Mesothelial cell of epicardium (in vitro differentiated cells): ENCODE measurements around the gene CCDC86. TPM values are rescaled to one million over a fixed set of nuclear protein-coding genes. Genes with fewer than 3 reads are reported as not detected.

ENCODE experiments used
- DNase-seq, 2 experiments: peaks; one replicate each; pipeline ENCODE4 v3.0.0; 2021; ENCODE audit warnings: low spot score in 2 of 2; ENCODE audit not compliant: unreplicated experiment in 2 of 2
- H3K27ac Mint-ChIP-seq: 2 replicates; pipeline ENCODE4 v1.8.0; 2021; ENCODE audit warnings: mixed read lengths
- H3K27me3 Mint-ChIP-seq: 2 replicates; pipeline ENCODE4 v1.8.0; 2021; ENCODE audit warnings: low read depth, mixed read lengths
- H3K36me3 Mint-ChIP-seq: 2 replicates; pipeline ENCODE4 v1.8.0; 2021; ENCODE audit warnings: mixed read lengths
- H3K4me1 Mint-ChIP-seq: 2 replicates; pipeline ENCODE4 v1.8.0; 2021; ENCODE audit warnings: mixed read lengths
- H3K4me3 Mint-ChIP-seq: 2 replicates; pipeline ENCODE4 v1.8.0; 2021; ENCODE audit warnings: mild to moderate bottlenecking, moderate library complexity, mixed read lengths
- H3K9me3 Mint-ChIP-seq: 2 replicates; pipeline ENCODE4 v1.8.0; 2021; ENCODE audit warnings: mixed read lengths
- CTCF ChIP-seq: fragments of 200-600 bp; sonication (generic); IDR thresholded peaks from one replicate; pipeline ENCODE4 v1.5.0; 2021; ENCODE audit warnings: antibody characterized with exemption; ENCODE audit not compliant: unreplicated experiment
- total RNA-seq: library from RNA; stranded (reverse); gene quantifications from 3 replicates; pipeline ENCODE4 v1.2.1, GENCODE V29; 2021

The CCDC86 gene
- total RNA-seq, 1 donor from 2014 or later = 22.5 TPM

GRCh38 chr11:60857378-60858232 lies 15.7 kb downstream of the CCDC86 start:
- TF ChIP-seq CTCF = no peak
- H3K9me3 Mint-ChIP-seq = no peaks in the 10 kb centered on the region

GRCh38 chr11:60858236-60858635 lies 16.3 kb downstream of the CCDC86 start:
- Mint-ChIP-seq H3K4me1 (peaks cover 9% of the 10 kb centered on the region), H3K9me3 (no peaks in the 10 kb centered on the region), H3K27me3 (peaks cover 3% of the 10 kb centered on the region), H3K4me3 (no peak overlapping the region), H3K36me3 (no peaks in the 10 kb centered on the region), H3K27ac (no peak overlapping the region)
- DNase-seq = no peak
- TF ChIP-seq CTCF = no peak

More at GRCh38 chr11:60857378-60858232, 15.7 kb downstream of the CCDC86 start:
- H3K4me3 Mint-ChIP-seq = no peak overlapping the region
- H3K36me3 Mint-ChIP-seq = no peaks in the 10 kb centered on the region
- no peak for DNase-seq
- H3K4me1 Mint-ChIP-seq = peaks cover 9% of the 10 kb centered on the region
- H3K27ac Mint-ChIP-seq = no peak overlapping the region
- peaks cover 2% of the 10 kb centered on the region for H3K27me3 Mint-ChIP-seq

GRCh38 chr11:60858731-60859464 lies 17.0 kb downstream of the CCDC86 start:
- H3K4me3 Mint-ChIP-seq = no peak overlapping the region
- H3K9me3 Mint-ChIP-seq = no peaks in the 10 kb centered on the region
- no peak for DNase-seq
- no peak overlapping the region for H3K27ac Mint-ChIP-seq
- no peaks in the 10 kb centered on the region for H3K36me3 Mint-ChIP-seq
- no peak for TF ChIP-seq CTCF
- peaks cover 14% of the 10 kb centered on the region for H3K4me1 Mint-ChIP-seq
- H3K27me3 Mint-ChIP-seq = peaks cover 3% of the 10 kb centered on the region

- Mint-ChIP-seq H3K4me1 (peaks cover 19% of the 10 kb centered on the region), H3K27me3 (peaks cover 3% of the 10 kb centered on the region), H3K4me3 (no peak overlapping the region), H3K27ac (no peak overlapping the region), H3K36me3 (no peaks in the 10 kb centered on the region), H3K9me3 (no peaks in the 10 kb centered on the region)
- DNase-seq = no peak
- TF ChIP-seq CTCF = no peak
These were observed 17.8 kb downstream of the CCDC86 start for GRCh38 chr11:60859616-60860250.

GRCh38 chr11:60860943-60861342 lies 19.0 kb downstream of the CCDC86 start:
- no peak overlapping the region for H3K27ac Mint-ChIP-seq
- H3K4me1 Mint-ChIP-seq = peaks cover 21% of the 10 kb centered on the region
- no peaks in the 10 kb centered on the region for H3K36me3 Mint-ChIP-seq
- H3K9me3 Mint-ChIP-seq = no peaks in the 10 kb centered on the region
- TF ChIP-seq CTCF = no peak
- peaks cover 3% of the 10 kb centered on the region for H3K27me3 Mint-ChIP-seq
- H3K4me3 Mint-ChIP-seq = no peak overlapping the region
- DNase-seq = no peak
